Upper lobe of left lung (tissue), 6 donors: ENCODE measurements around the gene C4orf36. TPM values are rescaled to one million over a fixed set of nuclear protein-coding genes. Genes with fewer than 3 reads are reported as not detected.

Experiments
- ATAC-seq, 2 donors: fragments of 200-7000 bp; cut with Tn5 transposase; one replicate each; pipeline ENCODE4 v1.9.1; 2022; ENCODE audit warnings: mild to moderate bottlenecking in 2 of 2, moderate library complexity in 2 of 2; ENCODE audit not compliant: low FRiP score in 2 of 2
- DNase-seq, 2 donors: peaks; one replicate each; pipeline ENCODE4 v3.0.0-alpha.2; 2019 to 2020
- H3K27ac ChIP-seq, 4 donors: fragments of 200-600 bp; sonication (generic); one replicate each; pipeline ENCODE4 v1.5.1; 2016 to 2019
- H3K27me3 ChIP-seq, 4 donors: fragments of 200-600 bp; sonication (generic); one replicate each; pipeline ENCODE4 v1.5.1; 2017 to 2019
- H3K36me3 ChIP-seq, 4 donors: fragments of 200-600 bp; sonication (generic); one replicate each; pipeline ENCODE4 v1.5.1; 2016 to 2019
- H3K4me1 ChIP-seq, 4 donors: fragments of 200-600 bp; sonication (generic); one replicate each; pipeline ENCODE4 v1.5.1; 2018 to 2019
- H3K4me3 ChIP-seq, 4 donors: fragments of 200-600 bp; sonication (generic); one replicate each; pipeline ENCODE4 v1.5.1; 2017 to 2019; ENCODE audit warnings: mild to moderate bottlenecking in 2 of 4, moderate library complexity in 1 of 4
- H3K9me3 ChIP-seq, 4 donors: fragments of 200-600 bp; sonication (generic); one replicate each; pipeline ENCODE4 v1.5.1; 2018 to 2019
- CTCF ChIP-seq, 6 experiments: fragments of 450-650 bp in 4 of 6; fragments of 200-600 bp in 2 of 6; sonication (generic) in 2 of 6; IDR thresholded peaks; one replicate each; pipeline ENCODE4 v1.5.1; 2016 to 2019; ENCODE audit warnings: antibody characterized with exemption in 6 of 6
- EP300 ChIP-seq, 4 donors: sonication (generic); formaldehyde crosslinking; IDR thresholded peaks; one replicate each; pipeline ENCODE4 v1.5.1; 2017; ENCODE audit warnings: antibody characterized with exemption in 4 of 4, control low read depth in 2 of 4
- POLR2A ChIP-seq, 4 donors: fragments of 450-650 bp; IDR thresholded peaks; one replicate each; pipeline ENCODE4 v1.5.1; 2016 to 2017; ENCODE audit warnings: antibody characterized with exemption in 4 of 4, mild to moderate bottlenecking in 2 of 4
- POLR2AphosphoS5 ChIP-seq, 2 donors: sonication (generic); formaldehyde crosslinking; IDR thresholded peaks; one replicate each; pipeline ENCODE4 v1.5.1; 2017; ENCODE audit warnings: antibody characterized with exemption in 2 of 2
- WGBS, 2 donors: methylation state at CpG; one replicate each; pipeline ENCODE4 v1.1.5; 2017 to 2018; 5-methylcytosine and 5-hydroxymethylcytosine counted together
- total RNA-seq, 6 donors: library from RNA; depleted of rRNA in 4 of 6; stranded (reverse); fragments of >200 nt in 4 of 6; gene quantifications; one replicate each; pipeline versions ENCODE4 v1.1.0 to v1.2.1, GENCODE V29; 2016 to 2021
- donor health status: DM: no; HTN: no; CAD: no; lungs with moderate emphysema.
- donor health status: DM: no; HTN: yes; CAD: no; lungs with severe emphysema.

Gene C4orf36
- total RNA-seq, 6 donors from 2014 or later = 0.57 to 7.3 (median 2.4) TPM

GRCh38 chr4:86831262-86832130 lies 60.7 kb downstream of the C4orf36 start:
- no peaks in the 10 kb centered on the region for H3K27me3 ChIP-seq
- WGBS, 2 donors = 65 to 70% methylated on average over 5 of the region's 5 CpGs
- no peak overlapping the region for H3K27ac ChIP-seq
- no peak overlapping the region for H3K4me3 ChIP-seq
- H3K9me3 ChIP-seq = no peaks in the 10 kb centered on the region
- ATAC-seq = peak; percentile 28 to 83
- TF ChIP-seq POLR2AphosphoS5 (IDR thresholded peaks at IDR 0.05) = no peak
- TF ChIP-seq CTCF (IDR thresholded peaks at IDR 0.05) = no peak
- no peak for TF ChIP-seq POLR2A (IDR thresholded peaks at IDR 0.05)
- TF ChIP-seq EP300 (IDR thresholded peaks at IDR 0.05) = no peak
- peak in 1 of 2 donors; percentile 36 for DNase-seq
- no peaks in the 10 kb centered on the region for H3K36me3 ChIP-seq
- peaks cover 0 to 5% (median 0%) of the 10 kb centered on the region in 4 donors for H3K4me1 ChIP-seq

Other genes starting within 250 kb of the C4orf36 start
- 1 to 10 TPM in 1 of 6 donors, under 1 TPM in 4, not detected in 1; 0.27 to 3.4 (median 0.76) TPM for gene SLC10A6, start 43.0 kb downstream of the C4orf36 start, total RNA-seq
- gene AFF1, start 42.6 kb upstream of the C4orf36 start, total RNA-seq = 100 to 1,000 TPM in 1 of 6 donors, 10 to 100 TPM in 5; 45.5 to 124 (median 83.9) TPM